ENCODE data around the gene CRACR2B. TPM values are rescaled to one million over a fixed set of nuclear protein-coding genes. Genes with fewer than 3 reads are reported as not detected.

Gene CRACR2B
- total RNA-seq, 1 experiment from 2014 or later = 225 TPM

DNA sequence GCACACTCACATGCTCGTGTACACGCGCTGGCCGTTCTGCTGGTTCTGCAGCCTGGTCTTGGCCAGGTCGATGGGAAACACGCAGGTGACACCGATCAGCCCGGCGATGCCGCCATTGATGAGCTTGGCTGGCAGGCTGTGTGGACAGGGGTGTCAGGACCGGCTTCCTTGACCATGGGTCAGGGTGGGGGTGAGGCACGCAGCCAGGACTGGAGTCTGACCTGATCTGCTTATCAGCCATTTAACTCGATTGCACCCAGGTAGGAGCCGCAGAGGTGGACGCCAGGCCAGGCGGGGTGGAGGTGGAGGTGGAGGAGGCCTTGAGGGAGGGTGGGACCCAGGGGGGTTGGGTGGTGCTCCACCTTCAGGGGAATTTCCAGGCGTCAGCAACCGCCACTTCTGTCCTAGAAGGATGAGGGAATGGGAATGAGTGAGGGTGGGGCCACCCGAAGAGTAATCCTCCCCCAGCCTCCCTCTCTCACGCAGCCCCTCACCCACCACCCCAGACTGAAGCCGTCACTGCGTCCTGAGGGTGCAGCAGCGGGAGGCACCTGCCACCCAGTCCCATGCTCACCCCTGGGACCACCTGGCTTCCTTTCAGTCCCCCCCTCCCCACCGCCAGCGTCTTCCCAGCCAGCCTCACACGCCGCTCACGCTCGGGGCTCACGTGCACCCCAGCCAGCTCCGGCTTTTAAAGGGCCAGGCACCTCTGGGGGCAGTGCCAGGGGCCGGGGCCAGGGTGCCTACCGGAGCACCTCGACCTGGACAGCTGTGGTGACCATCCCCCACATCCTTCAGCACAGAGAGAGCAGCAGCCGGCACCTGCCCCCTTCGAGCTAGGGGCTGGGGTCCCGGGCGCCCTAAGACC, 32.7 kb upstream of the CRACR2B start:
- DNase-seq (ENCODE audit: low spot score) = peak; percentile 50

GRCh38 chr11:795634-796564, 31.8 kb upstream of the CRACR2B start:
- peak; percentile 61 for DNase-seq (ENCODE audit: low spot score)

DNA sequence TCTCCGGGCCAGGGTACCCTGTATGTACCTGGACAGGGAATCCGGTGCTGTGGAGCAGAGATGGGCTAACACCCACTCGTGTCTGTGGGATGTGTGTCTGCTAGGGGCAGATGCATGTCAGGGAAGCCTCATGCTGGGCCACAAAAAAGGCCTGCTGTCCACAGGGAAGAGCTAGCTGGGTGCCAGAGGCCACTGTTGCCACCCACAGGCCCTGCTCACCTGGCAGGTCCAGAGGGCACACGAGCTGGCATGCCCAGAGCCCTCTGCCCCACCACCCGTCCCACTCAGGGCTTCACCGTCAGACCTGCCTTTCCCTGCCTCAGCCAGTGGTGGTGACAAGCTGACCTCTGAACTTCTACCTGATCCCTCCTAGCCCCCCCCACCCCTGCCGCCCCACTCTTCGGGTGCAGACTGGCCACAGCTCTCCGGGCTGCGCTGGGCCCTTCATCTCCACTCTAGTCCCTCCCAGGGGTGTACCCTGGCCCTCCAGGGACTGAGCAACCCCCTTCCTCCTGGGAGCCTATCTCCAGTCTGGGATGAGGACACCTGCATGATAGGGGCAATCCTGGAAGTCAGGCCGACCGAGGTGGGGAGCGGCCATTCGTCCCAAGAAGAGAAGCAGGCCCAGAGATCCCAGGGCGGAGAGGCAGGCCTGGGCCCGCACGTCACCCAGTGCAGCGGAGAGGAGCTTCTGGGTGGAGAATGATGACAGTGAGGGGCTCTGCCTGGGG, 31.0 kb upstream of the CRACR2B start:
- peak; percentile 59 for DNase-seq (ENCODE audit: low spot score)

GRCh38 chr11:797296-798092, 30.2 kb upstream of the CRACR2B start:
- peak; percentile 84 for DNase-seq (ENCODE audit: low spot score)

GRCh38 chr11:798093-798713, 29.5 kb upstream of the CRACR2B start, which contains the start of gene SLC25A22:
Gene SLC25A22 (minus strand): TSS chr11:798281. CDS start chr11:795006, 3,275 bp downstream.
- peak; percentile 87 for DNase-seq (ENCODE audit: low spot score)

DNA sequence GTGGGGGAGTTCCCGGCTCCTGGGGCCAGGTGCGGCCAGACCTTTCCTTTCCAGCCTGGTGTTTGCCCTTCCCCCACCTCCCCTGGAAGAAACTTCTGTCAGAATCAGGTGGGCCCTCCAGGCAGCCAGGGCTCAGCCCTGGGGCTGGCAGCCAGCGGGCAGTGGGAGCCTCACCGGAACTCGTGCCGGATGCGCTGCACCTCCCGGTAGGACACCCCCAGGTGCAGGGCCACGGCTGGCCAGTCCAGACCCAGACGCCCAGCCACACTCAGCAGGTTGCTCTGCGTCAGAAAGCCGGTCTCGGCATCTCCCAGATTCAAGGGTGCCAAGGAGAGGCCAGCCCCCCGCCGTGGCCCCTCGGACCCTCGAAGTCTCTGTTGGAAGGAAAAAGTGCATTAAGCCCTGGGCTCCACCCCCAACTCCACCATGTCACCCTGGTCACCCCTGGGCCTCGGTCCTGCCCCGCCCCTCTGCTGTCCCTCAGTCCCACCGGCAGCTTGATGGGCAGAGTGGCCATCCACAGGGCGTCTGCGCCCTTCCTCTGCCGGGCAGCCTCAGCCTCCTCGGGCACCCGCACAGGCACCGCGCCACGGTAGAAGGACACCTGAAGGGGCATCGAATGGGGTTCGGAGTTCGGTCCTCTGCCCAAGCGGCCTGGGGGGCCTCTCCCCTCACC, 27.9 kb upstream of the CRACR2B start:
- DNase-seq (ENCODE audit: low spot score) = no peak

- DNase-seq (ENCODE audit: low spot score) = no peak
These were observed 27.2 kb upstream of the CRACR2B start for GRCh38 chr11:800473-800872.

GRCh38 chr11:801097-801780, 26.5 kb upstream of the CRACR2B start:
- no peak for DNase-seq (ENCODE audit: low spot score)

GRCh38 chr11:802018-802617, 25.6 kb upstream of the CRACR2B start:
- DNase-seq (ENCODE audit: low spot score) = no peak

- DNase-seq (ENCODE audit: low spot score) = no peak
These were observed 24.8 kb upstream of the CRACR2B start for GRCh38 chr11:802693-803466.

GRCh38 chr11:803467-803742, 24.3 kb upstream of the CRACR2B start:
- no peak for DNase-seq (ENCODE audit: low spot score)

DNA sequence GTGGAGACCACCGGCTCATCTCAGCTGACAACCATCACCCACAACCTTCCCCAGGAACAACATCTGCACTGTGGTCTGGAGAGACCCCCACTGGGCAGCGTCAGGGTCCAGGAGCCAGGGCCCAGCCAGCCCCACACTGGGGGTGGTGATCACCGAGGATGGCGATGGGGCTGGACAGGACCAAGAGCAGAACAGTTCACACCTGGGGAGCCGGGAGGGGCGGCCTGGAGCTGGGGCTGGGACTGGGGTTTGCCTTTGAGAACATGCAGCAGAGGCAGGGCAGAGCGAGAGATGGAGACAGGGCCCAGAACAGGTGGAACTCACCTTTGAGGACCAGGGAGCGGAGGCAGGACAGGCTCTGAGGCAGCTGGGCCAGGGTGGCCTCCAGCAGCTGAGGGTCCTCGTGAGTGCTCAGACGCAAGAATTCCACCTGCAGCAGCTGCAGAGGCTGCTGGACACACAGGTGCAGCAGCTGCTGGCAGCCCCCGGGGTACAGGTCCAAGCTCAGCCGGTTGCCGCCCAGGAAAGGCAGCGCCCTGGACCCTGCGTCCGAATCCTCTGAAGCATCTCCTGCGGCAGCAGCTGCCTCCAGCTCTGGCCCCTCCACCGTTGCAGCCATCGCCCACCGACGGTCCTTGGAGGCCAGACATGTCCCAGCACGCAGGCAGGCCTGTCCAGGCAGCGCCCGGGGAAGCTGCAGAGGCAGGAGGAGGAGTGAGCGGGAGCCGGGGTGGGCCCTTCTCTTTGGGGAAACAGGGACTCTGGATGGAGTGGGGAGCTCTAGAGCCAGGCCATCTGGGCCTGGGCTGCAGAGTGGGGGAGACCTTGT, 23.7 kb upstream of the CRACR2B start:
- DNase-seq (ENCODE audit: low spot score) = no peak

DNA sequence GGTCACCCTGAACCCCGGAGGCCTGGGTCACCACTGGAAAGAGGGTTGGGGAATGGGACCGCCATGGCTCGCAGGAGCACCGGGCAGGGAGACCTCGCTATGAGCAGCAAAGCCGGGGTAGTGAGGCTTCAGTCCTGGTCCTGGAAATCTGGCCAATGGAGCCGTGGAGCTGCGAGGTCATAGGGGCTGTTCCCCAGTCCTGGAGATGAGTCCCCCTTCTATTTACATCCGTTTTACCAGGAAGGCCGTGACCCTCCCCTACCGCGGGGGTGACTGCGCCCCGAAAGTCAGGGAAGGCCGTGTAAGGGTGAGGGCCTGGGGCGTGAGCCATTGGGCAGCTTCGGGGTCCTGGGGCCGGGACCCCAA, 23.1 kb upstream of the CRACR2B start:
- DNase-seq (ENCODE audit: low spot score) = no peak

DNA sequence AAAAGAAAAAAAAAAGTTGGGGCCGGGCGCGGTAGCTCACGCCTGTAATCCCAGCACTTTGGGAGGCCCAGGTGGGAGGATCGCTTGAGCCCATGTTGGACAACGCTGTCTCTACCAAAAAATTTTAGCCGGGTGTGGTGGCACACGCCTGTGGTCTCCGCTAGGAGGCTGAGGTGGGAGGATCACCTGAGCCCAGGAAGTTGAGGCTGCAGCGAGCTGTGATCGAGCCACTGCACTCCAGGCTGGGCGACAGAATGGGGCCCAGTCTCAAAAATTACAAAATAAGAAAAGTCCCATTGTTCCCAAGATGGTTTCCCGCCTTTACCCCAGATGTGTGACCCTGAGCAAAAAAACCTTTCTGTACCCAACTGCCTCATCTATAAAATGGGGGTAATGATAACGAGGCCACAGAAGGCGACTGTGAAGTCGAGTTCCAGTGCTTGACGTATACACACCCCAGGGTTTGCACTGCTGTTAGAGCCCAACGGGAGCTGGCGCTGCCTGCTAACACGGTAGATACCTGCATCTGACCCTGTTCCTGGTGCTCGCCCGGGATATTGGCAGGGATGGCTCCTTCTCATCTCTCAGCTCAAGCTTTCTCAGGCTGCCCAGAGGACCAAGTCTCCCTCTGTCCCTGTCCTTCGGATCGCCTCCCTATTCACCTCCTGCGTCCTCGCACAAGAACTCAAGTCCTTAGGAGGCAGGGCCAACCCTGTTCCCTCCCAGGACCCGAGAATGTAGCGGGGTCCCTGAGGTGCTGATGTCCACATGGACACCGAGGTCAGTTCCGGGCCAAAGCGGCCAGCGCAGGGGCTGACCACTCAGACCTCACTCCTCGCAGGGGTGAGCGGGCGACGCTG, 19.1 kb upstream of the CRACR2B start:
- peak; percentile 83 for DNase-seq (ENCODE audit: low spot score)

- peak; percentile 100 for DNase-seq (ENCODE audit: low spot score)
These were observed 18.3 kb upstream of the CRACR2B start, which contains the start of gene RPLP2 for GRCh38 chr11:809287-810039. Gene RPLP2 (plus strand): TSS chr11:809967. CDS start chr11:810235, 268 bp downstream.
